K562 (cell line): ENCODE results near the gene DUSP28. TPM values are rescaled to one million over a fixed set of nuclear protein-coding genes. Genes with fewer than 3 reads are reported as not detected.

Source experiments
- ATAC-seq: fragments of 200-7000 bp; cut with Tn5 transposase; 3 replicates; pipeline ENCODE4 v1.9.1; 2020; ENCODE audit warnings: moderate library complexity
- BruUV-seq: library from RNA; stranded (reverse); fragments of 400-500 nt; replicated peaks from 2 replicates; lab custom pipeline; 2021; lab: Mats Ljungman, UMichigan
- CTCF ChIA-PET: fragments of 300-600 bp; formaldehyde crosslinking; extraction: SDS; loops from one replicate; lab custom pipeline; 2021; ENCODE audit warnings: low intra/inter-chr PET ratio; lab: Yijun Ruan, JAX
- POLR2A ChIA-PET: fragments of 300-600, 350-650 bp; sonication (Branson Sonifier 250); formaldehyde crosslinking; extraction: SDS; loops from one replicate; lab custom pipeline; 2021; ENCODE audit warnings: antibody characterized with exemption, inconsistent platforms; lab: Yijun Ruan, JAX
- DNase-seq, 4 experiments: peaks; one replicate each; pipeline versions ENCODE4 v3.0.0 to v3.0.0-alpha.2; 2011 to 2018; ENCODE audit warnings: low spot score in 3 of 4, mixed read lengths in 3 of 4; ENCODE audit errors: extremely low read depth in 1 of 4
- FAIRE-seq: peaks from 2 replicates; lab custom pipeline; 2011; peaks lifted over from hg19 to GRCh38; lab: Jason Lieb, UNC
- H2AFZ ChIP-seq: 2 replicates; pipeline ENCODE4 v1.6.0; 2011; ENCODE audit warnings: low read depth, low read length, control low read depth, inconsistent platforms
- H3K27ac ChIP-seq: fragments of 200-600 bp; 3 replicates; pipeline ENCODE4 v1.8.0; 2011; ENCODE audit warnings: low read depth, mild to moderate bottlenecking, control low read depth, inconsistent platforms, low read length, moderate library complexity, mixed read lengths; ENCODE audit errors: extremely low read depth
- H3K27me3 ChIP-seq, 2 experiments: fragments of 300-600 bp in 1 of 2; 2 replicates in 1 of 2; 3 replicates in 1 of 2; pipeline versions ENCODE4 v1.6.0 to v1.8.0; 2011; ENCODE audit warnings: inconsistent platforms in 2 of 2, low read length in 2 of 2, mild to moderate bottlenecking in 1 of 2, mixed read lengths in 1 of 2, moderate library complexity in 1 of 2; ENCODE audit not compliant: control insufficient read depth in 2 of 2, insufficient read depth in 2 of 2
- H3K36me3 ChIP-seq: fragments of 300-600 bp; 3 replicates; pipeline ENCODE4 v1.8.0; 2011; ENCODE audit warnings: mild to moderate bottlenecking, low read length, inconsistent platforms; ENCODE audit not compliant: control insufficient read depth, insufficient read depth
- H3K4me1 ChIP-seq, 2 experiments: fragments of 200-600 bp in 1 of 2; replicated peaks in 1 of 2; 2 replicates in 1 of 2; 3 replicates in 1 of 2; pipeline versions ENCODE4 v1.5.1 to v1.8.0; 2011; ENCODE audit warnings: inconsistent platforms in 2 of 2, low read length in 2 of 2, mild to moderate bottlenecking in 1 of 2, mixed read lengths in 1 of 2, moderate library complexity in 1 of 2; ENCODE audit not compliant: control insufficient read depth in 2 of 2, insufficient read depth in 2 of 2
- H3K4me2 ChIP-seq: 2 replicates; pipeline ENCODE4 v1.6.1; 2011; ENCODE audit warnings: low read length, control low read depth, inconsistent platforms, mixed read lengths; ENCODE audit not compliant: insufficient read depth
- H3K4me3 ChIP-seq: fragments of 200-600 bp; sonication (generic), shearing (Covaris generic); 2 replicates; pipeline ENCODE4 v1.5.1; 2016; ENCODE audit warnings: control low read depth, inconsistent platforms
- H3K79me2 ChIP-seq: fragments of 200-600 bp; 3 replicates; pipeline ENCODE4 v1.8.0; 2011; ENCODE audit warnings: low read length, inconsistent platforms; ENCODE audit not compliant: control insufficient read depth, insufficient read depth
- H3K9ac ChIP-seq, 2 experiments: 2 replicates each; pipeline versions ENCODE4 v1.6.0 to v1.6.1; 2011; ENCODE audit warnings: low read depth in 2 of 2, low read length in 2 of 2, control low read depth in 1 of 2, inconsistent platforms in 1 of 2, mild to moderate bottlenecking in 1 of 2, mixed read lengths in 1 of 2; ENCODE audit not compliant: insufficient read depth in 1 of 2
- H3K9me1 ChIP-seq: one replicate; pipeline ENCODE4 v1.6.0; 2011; ENCODE audit warnings: inconsistent platforms, mild to moderate bottlenecking, low read length, moderate library complexity; ENCODE audit not compliant: control insufficient read depth, insufficient read depth
- H3K9me3 ChIP-seq: replicated peaks from 2 replicates; pipeline ENCODE4 v1.5.1; 2011; ENCODE audit warnings: low read depth, low read length, inconsistent platforms; ENCODE audit not compliant: control insufficient read depth, insufficient read depth
- H4K20me1 ChIP-seq: replicated peaks from 2 replicates; pipeline ENCODE4 v1.6.1; 2011; ENCODE audit warnings: low read length, inconsistent platforms, mixed read lengths; ENCODE audit not compliant: control insufficient read depth, insufficient read depth
- ARID2 ChIP-seq: fragments of 450-650 bp; IDR thresholded peaks from 2 replicates; pipeline ENCODE4 v1.6.1; 2017; ENCODE audit warnings: antibody characterized with exemption, mild to moderate bottlenecking
- BCLAF1 ChIP-seq, 2 experiments: fragments of 450-650 bp in 1 of 2; IDR thresholded peaks; 2 replicates each; pipeline ENCODE4 v1.6.1; 2011 to 2017; ENCODE audit warnings: low read depth in 2 of 2, antibody characterized with exemption in 1 of 2, borderline replicate concordance in 1 of 2, low read length in 1 of 2, mild to moderate bottlenecking in 1 of 2, mixed read lengths in 1 of 2; ENCODE audit not compliant: control insufficient read depth in 1 of 2
- JUND ChIP-seq, 2 experiments: IDR thresholded peaks; 2 replicates in 1 of 2; 3 replicates in 1 of 2; pipeline ENCODE4 v1.6.1; 2011; ENCODE audit warnings: borderline replicate concordance in 2 of 2, low read depth in 2 of 2, low read length in 2 of 2, improper control_type of control experiment in 1 of 2, missing biosample characterization in 1 of 2, missing genetic modification characterization in 1 of 2, missing genetic modification reagents in 1 of 2
- NFATC3 ChIP-seq: fragments of 450-650 bp; IDR thresholded peaks from 2 replicates; pipeline ENCODE4 v1.6.1; 2017; ENCODE audit warnings: mild to moderate bottlenecking
- PATZ1 ChIP-seq: fragments of 250-450 bp; sonication (Bioruptor Pico); IDR thresholded peaks from 2 replicates; pipeline ENCODE4 v1.5.0; 2020; ENCODE audit warnings: mild to moderate bottlenecking, borderline replicate concordance
- SMARCA4 ChIP-seq: fragments of 450-650 bp; IDR thresholded peaks from 2 replicates; pipeline ENCODE4 v1.6.1; 2016
- SMARCC2 ChIP-seq: fragments of 450-650 bp; IDR thresholded peaks from 2 replicates; pipeline ENCODE4 v1.6.1; 2017; ENCODE audit warnings: antibody characterized with exemption, moderate library complexity, mild to moderate bottlenecking, low read depth
- TRIM24 ChIP-seq, 2 experiments: fragments of 450-650 bp; IDR thresholded peaks; 2 replicates each; pipeline ENCODE4 v1.6.1; 2016
- ZBTB12 ChIP-seq: fragments of 250-450 bp; sonication (Bioruptor Pico); IDR thresholded peaks from 2 replicates; pipeline ENCODE4 v1.4.0; 2020
- ZBTB17 ChIP-seq: fragments of 450-650 bp; formaldehyde crosslinking; IDR thresholded peaks from 2 replicates; pipeline ENCODE4 v1.4.0; 2020; ENCODE audit warnings: mild to moderate bottlenecking
- ZBTB5 ChIP-seq: fragments of 450-650 bp; IDR thresholded peaks from 2 replicates; pipeline ENCODE4 v1.6.1; 2017; ENCODE audit warnings: antibody characterized with exemption
- ZNF41 ChIP-seq: fragments of 250-450 bp; sonication (Bioruptor Pico); conservative IDR thresholded peaks from 2 replicates; pipeline ENCODE4 v1.4.0; 2020; ENCODE audit warnings: mild to moderate bottlenecking
- WGBS: fragments of 100-300 bp; shearing (Covaris generic); methylation state at CpG from one replicate; pipeline ENCODE4 v1.1.6; 2016; ENCODE audit warnings: low coverage, mixed read lengths; ENCODE audit not compliant: insufficient coverage; ENCODE audit errors: missing lambda C conversion rate; 5-methylcytosine and 5-hydroxymethylcytosine counted together
- in situ Hi-C: fragments of 300-500 bp; cut with MboI; formaldehyde crosslinking; loops from 4 replicates; pipeline ENCODE4 v1.15.0; 2018; ENCODE audit warnings: inconsistent platforms, mixed read lengths
- intact Hi-C: fragments of 100-400 bp; cut with micrococcal nuclease; formaldehyde crosslinking; loops from 2 replicates; pipeline ENCODE4 v1.14.2; 2022
- polyA plus RNA-seq, 8 experiments: library from polyadenylated mRNA; depleted of rRNA in 4 of 8; stranded (reverse) in 5 of 8; unstranded in 3 of 8; fragments of >200 nt; fragmentation: Nextera tagmentation in 2 of 8; fragmentation: Illumina TruSeq in 1 of 8; extraction: Ambion mirVana in 2 of 8; extraction: Trizol in 1 of 8; gene quantifications; 2 replicates each; pipeline versions ENCODE4 v1.2.1 to v1.2.3, GENCODE V29; 2011 to 2014; ENCODE audit warnings: inconsistent platforms in 1 of 8, missing spikeins in 1 of 8
- total RNA-seq, 7 experiments: library from RNA; depleted of rRNA in 6 of 7; stranded (reverse); fragments of >200 nt in 6 of 7; fragmentation: Illumina TruSeq in 2 of 7; extraction: Trizol in 2 of 7; gene quantifications; 2 replicates each; pipeline versions ENCODE4 v1.2.1 to v1.2.3, GENCODE V29; 2011 to 2021; ENCODE audit warnings: low replicate concordance in 1 of 7

The DUSP28 gene
- total and polyA plus RNA-seq, 9 of the 15 experiments (the other 6 are each of a cell fraction or from before 2014, with no cell fraction given) = 2.8 to 8.1 (median 4.2) TPM

GRCh38 chr2:240577281-240578109 lies 17.3 kb downstream of the DUSP28 start:
- Histone ChIP-seq H3K27me3 (no peaks in the 10 kb centered on the region), H3K4me1 (peaks cover 22 to 34% of the 10 kb centered on the region in 2 experiments), H3K36me3 (peaks cover 32% of the 10 kb centered on the region; the same call in 2 of the 3 replicates), H2AFZ (no peak overlapping the region), H3K4me2 (no peak overlapping the region), H3K9me3 (no peaks in the 10 kb centered on the region), H3K79me2 (peaks cover 15% of the 10 kb centered on the region), H4K20me1 (no peaks in the 10 kb centered on the region; the same call in 1 of the 2 replicates), H3K4me3 (no peak overlapping the region), H3K27ac (no peak overlapping the region), H3K9me1 (peaks cover 8% of the 10 kb centered on the region), H3K9ac (no peak overlapping the region; a peak in 1 of 4 replicates)
- intact Hi-C loops = no loop called here
- no TSS peak for BruUV-seq
- WGBS = 88% methylated on average over 12 of the region's 26 CpGs
- in situ Hi-C loops = no loop called here
- POLR2A ChIA-PET = interaction anchor here (1.1 kb wide), 1 partner anchor 12 kb away, joined by 3 read pairs; no protein-coding TSS in a partner anchor
- FAIRE-seq (no peak), DNase-seq (no peak), ATAC-seq (no peak)
- CTCF ChIA-PET = no interaction called here
- TF ChIP-seq ZBTB12 (CRISPR knock-in tag) (no peak), ZNF41 (CRISPR knock-in tag) (no peak), ZBTB17 (CRISPR knock-in tag) (no peak), SMARCA4 (no peak), PATZ1 (CRISPR knock-in tag) (no peak), ZBTB5 (no peak), SMARCC2 (no peak), TRIM24 (IDR thresholded peaks at IDR 0.05) (no peak), ARID2 (no peak), JUND (IDR thresholded peaks at IDR 0.05; ENCODE audit: borderline replicate concordance, low read depth, low read length) (no peak), JUND (tag; IDR thresholded peaks at IDR 0.05; ENCODE audit: borderline replicate concordance, low read depth, low read length) (no peak), BCLAF1 (IDR thresholded peaks at IDR 0.05; ENCODE audit: borderline replicate concordance in 1 of 2, control insufficient read depth in 1 of 2, low read depth in 2 of 2, low read length in 1 of 2) (no peak), NFATC3 (no peak)
